Upper lobe of right lung (tissue), 1 donor: ENCODE measurements around the gene THBS2. TPM values are rescaled to one million over a fixed set of nuclear protein-coding genes. Genes with fewer than 3 reads are reported as not detected.

Experiments used
- ATAC-seq: fragments of 200-7000 bp; cut with Tn5 transposase; one replicate; pipeline ENCODE4 v1.9.1; 2020; ENCODE audit warnings: mild to moderate bottlenecking, moderate library complexity
- DNase-seq: peaks from one replicate; pipeline ENCODE4 v3.0.0-alpha.2; 2020
- H3K27ac ChIP-seq: fragments of 200-600 bp; one replicate; pipeline ENCODE4 v1.8.0; 2022
- H3K27me3 ChIP-seq: fragments of 200-600 bp; one replicate; pipeline ENCODE4 v1.8.0; 2022; ENCODE audit warnings: mild to moderate bottlenecking
- H3K36me3 ChIP-seq: fragments of 200-600 bp; one replicate; pipeline ENCODE4 v1.8.0; 2022
- H3K4me1 ChIP-seq: fragments of 200-600 bp; one replicate; pipeline ENCODE4 v1.8.0; 2022
- H3K4me3 ChIP-seq: fragments of 200-600 bp; one replicate; pipeline ENCODE4 v1.8.0; 2022; ENCODE audit warnings: mild to moderate bottlenecking
- H3K9me3 ChIP-seq: fragments of 200-600 bp; one replicate; pipeline ENCODE4 v1.8.0; 2022
- intact Hi-C: fragments of 100-400 bp; cut with DNase I; formaldehyde crosslinking; loops from one replicate; pipeline ENCODE4 v1.11.0; 2022
- total RNA-seq: library from RNA; stranded (reverse); fragmentation: NEBNext Ultra II Directional; extraction: Animal tissue kit (Norgen Biotek cat#: 25700); gene quantifications from one replicate; pipeline ENCODE4 v1.2.1, GENCODE V29; 2021
- TF ChIP-seq, protein P1 (sequence below): fragments of 200-600 bp; IDR thresholded peaks from one replicate; pipeline ENCODE4 v1.8.0; 2022; ENCODE audit warnings: antibody characterized with exemption
- donor health status: DM: no; HTN: yes; CAD: no; lungs with severe emphysema.

The THBS2 gene
- total RNA-seq, 1 donor from 2014 or later: 23.7 TPM

DNA sequence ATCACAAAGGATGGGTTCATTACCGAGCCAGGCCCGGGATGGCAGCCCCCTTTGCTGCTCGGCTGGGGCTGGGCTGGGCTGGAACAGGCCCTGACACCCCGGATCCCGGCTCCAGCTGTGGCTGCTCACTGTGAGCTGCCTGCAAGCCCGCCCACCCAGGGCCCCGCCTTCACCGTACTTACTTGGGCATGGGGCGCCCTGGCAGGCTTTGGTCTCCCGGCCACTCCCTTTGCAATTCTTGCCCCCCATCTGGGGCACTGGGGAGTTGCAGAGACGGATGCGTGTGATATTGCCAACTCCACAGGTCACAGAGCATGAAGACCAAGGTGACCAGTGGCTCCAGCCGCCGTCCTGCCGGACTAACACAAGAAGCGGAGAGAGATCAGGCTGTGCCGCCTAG lies 16.7 kb downstream of the THBS2 start:
- Histone ChIP-seq H3K27ac (no peak overlapping the region), H3K36me3 (no peaks in the 10 kb centered on the region), H3K4me3 (no peak overlapping the region), H3K9me3 (no peaks in the 10 kb centered on the region), H3K27me3 (no peaks in the 10 kb centered on the region), H3K4me1 (no peaks in the 10 kb centered on the region)
- ATAC-seq (no peak), DNase-seq (no peak)
- intact Hi-C loops: no loop called here
- TF ChIP-seq, protein P1, sequence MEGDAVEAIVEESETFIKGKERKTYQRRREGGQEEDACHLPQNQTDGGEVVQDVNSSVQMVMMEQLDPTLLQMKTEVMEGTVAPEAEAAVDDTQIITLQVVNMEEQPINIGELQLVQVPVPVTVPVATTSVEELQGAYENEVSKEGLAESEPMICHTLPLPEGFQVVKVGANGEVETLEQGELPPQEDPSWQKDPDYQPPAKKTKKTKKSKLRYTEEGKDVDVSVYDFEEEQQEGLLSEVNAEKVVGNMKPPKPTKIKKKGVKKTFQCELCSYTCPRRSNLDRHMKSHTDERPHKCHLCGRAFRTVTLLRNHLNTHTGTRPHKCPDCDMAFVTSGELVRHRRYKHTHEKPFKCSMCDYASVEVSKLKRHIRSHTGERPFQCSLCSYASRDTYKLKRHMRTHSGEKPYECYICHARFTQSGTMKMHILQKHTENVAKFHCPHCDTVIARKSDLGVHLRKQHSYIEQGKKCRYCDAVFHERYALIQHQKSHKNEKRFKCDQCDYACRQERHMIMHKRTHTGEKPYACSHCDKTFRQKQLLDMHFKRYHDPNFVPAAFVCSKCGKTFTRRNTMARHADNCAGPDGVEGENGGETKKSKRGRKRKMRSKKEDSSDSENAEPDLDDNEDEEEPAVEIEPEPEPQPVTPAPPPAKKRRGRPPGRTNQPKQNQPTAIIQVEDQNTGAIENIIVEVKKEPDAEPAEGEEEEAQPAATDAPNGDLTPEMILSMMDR: no peak

DNA sequence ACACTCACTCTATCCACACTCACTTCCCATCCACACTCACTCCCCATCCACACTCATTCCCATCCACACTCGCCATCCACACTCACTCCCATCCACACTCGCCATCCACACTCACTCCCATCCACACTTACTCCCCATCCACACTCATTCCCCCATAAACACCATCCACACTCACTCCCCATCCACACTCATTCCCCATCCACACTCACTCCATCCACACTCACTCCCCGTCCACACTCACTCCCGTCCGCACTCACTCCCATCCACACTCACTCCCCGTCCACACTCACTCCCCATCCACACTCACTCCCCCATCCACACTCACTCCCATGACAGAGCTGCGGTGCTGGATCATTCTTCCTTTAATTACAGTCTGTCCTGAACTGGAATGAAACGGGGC lies 17.1 kb downstream of the THBS2 start:
- TF ChIP-seq, protein P1: no peak
- no peak for ATAC-seq
- H3K36me3 ChIP-seq: no peaks in the 10 kb centered on the region
- intact Hi-C loops: no loop called here
- no peaks in the 10 kb centered on the region for H3K4me1 ChIP-seq
- no peaks in the 10 kb centered on the region for H3K27me3 ChIP-seq
- H3K27ac ChIP-seq: no peak overlapping the region
- DNase-seq: no peak
- no peak overlapping the region for H3K4me3 ChIP-seq
- no peaks in the 10 kb centered on the region for H3K9me3 ChIP-seq

GRCh38 chr6:169235286-169235685 lies 18.4 kb downstream of the THBS2 start:
- Histone ChIP-seq H3K9me3 (no peaks in the 10 kb centered on the region), H3K4me1 (no peaks in the 10 kb centered on the region), H3K27me3 (no peaks in the 10 kb centered on the region), H3K4me3 (no peak overlapping the region), H3K36me3 (no peaks in the 10 kb centered on the region), H3K27ac (no peak overlapping the region)
- DNase-seq: no peak
- no peak for ATAC-seq
- TF ChIP-seq, protein P1: no peak
- intact Hi-C loops: no loop called here

DNA sequence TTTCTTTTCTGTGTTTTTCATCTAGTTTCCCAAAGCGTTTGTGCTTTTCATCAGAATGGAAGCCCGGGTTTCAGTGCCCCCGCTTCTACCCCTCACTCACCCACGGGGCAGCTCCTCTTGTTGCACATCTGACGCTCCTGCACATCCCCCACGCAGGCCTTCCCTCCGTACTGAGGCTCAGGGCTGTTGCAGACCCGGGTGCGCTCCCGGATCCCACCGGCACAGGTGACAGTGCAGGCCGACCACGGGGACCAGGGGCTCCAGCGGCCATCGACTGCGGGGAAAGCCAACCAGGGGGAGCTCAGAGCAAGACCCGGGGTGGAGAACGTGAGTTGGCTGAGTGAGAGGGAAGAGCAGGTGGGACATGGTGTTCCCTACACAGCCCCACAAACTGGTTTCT lies 19.0 kb downstream of the THBS2 start:
- H3K9me3 ChIP-seq: no peaks in the 10 kb centered on the region
- H3K27ac ChIP-seq: no peak overlapping the region
- TF ChIP-seq, protein P1: no peak
- intact Hi-C loops: no loop called here
- H3K27me3 ChIP-seq: no peaks in the 10 kb centered on the region
- no peaks in the 10 kb centered on the region for H3K36me3 ChIP-seq
- no peaks in the 10 kb centered on the region for H3K4me1 ChIP-seq
- ATAC-seq: no peak
- H3K4me3 ChIP-seq: no peak overlapping the region
- no peak for DNase-seq

GRCh38 chr6:169233832-169234231 lies 19.8 kb downstream of the THBS2 start:
- TF ChIP-seq, protein P1: no peak
- no peaks in the 10 kb centered on the region for H3K27me3 ChIP-seq
- intact Hi-C loops: no loop called here
- no peaks in the 10 kb centered on the region for H3K9me3 ChIP-seq
- no peak overlapping the region for H3K27ac ChIP-seq
- no peaks in the 10 kb centered on the region for H3K4me1 ChIP-seq
- no peak overlapping the region for H3K4me3 ChIP-seq
- DNase-seq: no peak
- no peak for ATAC-seq
- H3K36me3 ChIP-seq: no peaks in the 10 kb centered on the region

DNA sequence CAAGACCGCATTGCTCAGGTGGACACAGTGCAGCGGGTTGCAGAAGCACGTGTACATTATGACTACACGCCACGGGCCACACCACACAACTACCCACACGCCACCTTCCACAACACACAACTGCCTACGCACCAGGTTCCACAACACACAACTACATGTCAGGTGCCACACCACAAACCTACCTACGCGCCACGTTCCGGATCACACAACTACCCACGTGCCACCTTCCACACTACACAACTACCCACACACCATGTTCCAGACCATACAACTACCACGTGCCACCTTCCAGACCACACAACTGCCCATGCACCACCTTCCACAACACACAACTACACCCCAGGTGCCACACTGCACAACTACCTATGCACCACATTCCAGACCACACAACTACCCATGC lies 20.5 kb downstream of the THBS2 start:
- intact Hi-C loops: no loop called here
- no peaks in the 10 kb centered on the region for H3K9me3 ChIP-seq
- H3K27me3 ChIP-seq: no peaks in the 10 kb centered on the region
- no peak overlapping the region for H3K4me3 ChIP-seq
- H3K36me3 ChIP-seq: no peaks in the 10 kb centered on the region
- ATAC-seq (no peak), DNase-seq (no peak)
- TF ChIP-seq, protein P1: no peak
- H3K27ac ChIP-seq: no peak overlapping the region
- H3K4me1 ChIP-seq: no peaks in the 10 kb centered on the region
